Thoracic aorta (tissue), 2 donors: ENCODE measurements around the gene CCL1. TPM values are rescaled to one million over a fixed set of nuclear protein-coding genes. Genes with fewer than 3 reads are reported as not detected.

ENCODE experiments used
- ATAC-seq: fragments of 150-250 bp; one replicate; pipeline ENCODE4 v1.8.0; 2017; ENCODE audit warnings: low read depth; ENCODE audit not compliant: insufficient number of reproducible peaks, low FRiP score
- DNase-seq: peaks from one replicate; pipeline ENCODE4 v3.0.0-alpha.2; 2020; ENCODE audit warnings: low spot score
- H3K27ac ChIP-seq, 2 donors: fragments of 200-600 bp; sonication (generic); 1 replicate in 1 of 2; 2 replicates in 1 of 2; pipeline ENCODE4 v1.5.1; 2016; ENCODE audit warnings: mild to moderate bottlenecking in 2 of 2, moderate library complexity in 2 of 2
- H3K27me3 ChIP-seq: fragments of 200-600 bp; sonication (generic); replicated peaks from 2 replicates; pipeline ENCODE4 v1.6.0; 2016; ENCODE audit warnings: mild to moderate bottlenecking; ENCODE audit not compliant: insufficient read depth
- H3K36me3 ChIP-seq: fragments of 200-600 bp; sonication (generic); one replicate; pipeline ENCODE4 v1.5.1; 2016
- H3K4me1 ChIP-seq, 2 donors: fragments of 200-600 bp; sonication (generic); 1 replicate in 1 of 2; 2 replicates in 1 of 2; pipeline versions ENCODE4 v1.5.1 to v1.6.0; 2016; ENCODE audit warnings: low read depth in 2 of 2, mild to moderate bottlenecking in 1 of 2; ENCODE audit not compliant: control insufficient read depth in 1 of 2
- H3K4me3 ChIP-seq: fragments of 200-600 bp; sonication (generic); 2 replicates; pipeline ENCODE4 v1.5.1; 2016; ENCODE audit warnings: mild to moderate bottlenecking
- H3K9me3 ChIP-seq: fragments of 200-600 bp; sonication (generic); 2 replicates; pipeline ENCODE4 v1.5.1; 2016
- total RNA-seq, 2 donors: library from RNA; depleted of rRNA; stranded (reverse); fragments of >200 nt; gene quantifications; one replicate each; pipeline versions ENCODE4 v1.1.0 to v1.2.3, GENCODE V29; 2016
- TF ChIP-seq, protein P1 (sequence below): fragments of 200-600 bp; sonication (generic); IDR thresholded peaks from one replicate; pipeline ENCODE4 v1.5.1; 2019; ENCODE audit warnings: antibody characterized with exemption

Gene CCL1
- total RNA-seq, 2 donors from 2014 or later, result not detected

DNA sequence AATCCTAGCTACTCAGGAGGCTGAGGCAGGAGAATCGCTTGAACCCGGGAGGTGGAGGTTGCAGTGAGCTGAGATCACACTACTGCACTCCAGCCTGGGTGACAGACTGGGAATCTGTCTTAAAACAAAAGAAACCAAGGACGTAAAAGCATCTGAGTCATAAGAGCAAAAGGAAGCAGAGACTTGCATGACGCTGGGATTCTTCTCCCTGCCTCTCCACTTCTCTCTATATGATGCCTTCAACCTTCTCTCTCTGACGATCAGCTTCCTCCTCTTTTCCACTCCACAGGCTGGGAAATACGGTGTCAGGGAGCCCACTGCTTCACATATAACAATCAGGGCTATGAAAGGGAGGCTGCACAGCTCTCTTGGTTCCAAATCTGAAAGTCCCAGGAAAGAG lies 43.2 kb upstream of the CCL1 start:
- Histone ChIP-seq H3K9me3 (no peaks in the 10 kb centered on the region), H3K4me3 (no peak overlapping the region), H3K27ac (no peak overlapping the region), H3K27me3 (no peaks in the 10 kb centered on the region), H3K4me1 (no peaks in the 10 kb centered on the region), H3K36me3 (no peaks in the 10 kb centered on the region)
- TF ChIP-seq, protein P1, sequence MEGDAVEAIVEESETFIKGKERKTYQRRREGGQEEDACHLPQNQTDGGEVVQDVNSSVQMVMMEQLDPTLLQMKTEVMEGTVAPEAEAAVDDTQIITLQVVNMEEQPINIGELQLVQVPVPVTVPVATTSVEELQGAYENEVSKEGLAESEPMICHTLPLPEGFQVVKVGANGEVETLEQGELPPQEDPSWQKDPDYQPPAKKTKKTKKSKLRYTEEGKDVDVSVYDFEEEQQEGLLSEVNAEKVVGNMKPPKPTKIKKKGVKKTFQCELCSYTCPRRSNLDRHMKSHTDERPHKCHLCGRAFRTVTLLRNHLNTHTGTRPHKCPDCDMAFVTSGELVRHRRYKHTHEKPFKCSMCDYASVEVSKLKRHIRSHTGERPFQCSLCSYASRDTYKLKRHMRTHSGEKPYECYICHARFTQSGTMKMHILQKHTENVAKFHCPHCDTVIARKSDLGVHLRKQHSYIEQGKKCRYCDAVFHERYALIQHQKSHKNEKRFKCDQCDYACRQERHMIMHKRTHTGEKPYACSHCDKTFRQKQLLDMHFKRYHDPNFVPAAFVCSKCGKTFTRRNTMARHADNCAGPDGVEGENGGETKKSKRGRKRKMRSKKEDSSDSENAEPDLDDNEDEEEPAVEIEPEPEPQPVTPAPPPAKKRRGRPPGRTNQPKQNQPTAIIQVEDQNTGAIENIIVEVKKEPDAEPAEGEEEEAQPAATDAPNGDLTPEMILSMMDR, result no peak
- no peak for DNase-seq
- no peak for ATAC-seq

DNA sequence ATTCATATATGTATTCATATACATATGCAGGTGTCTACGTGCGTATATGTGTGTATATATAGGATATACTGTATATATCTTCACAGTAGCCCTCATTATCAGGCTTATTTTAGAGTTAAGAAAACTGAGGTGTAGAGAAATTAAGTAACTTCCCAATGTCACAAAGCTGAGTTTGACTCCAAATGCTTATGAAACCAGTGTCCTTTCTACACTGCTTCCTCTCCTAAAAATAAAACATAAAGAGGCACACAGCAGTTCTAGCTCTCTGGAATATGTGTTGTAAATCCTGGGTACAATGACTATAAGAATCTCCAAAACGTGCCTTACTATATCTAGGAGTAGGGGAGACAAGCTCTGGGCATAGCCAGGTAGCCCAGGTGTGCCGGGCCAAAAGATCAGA lies 40.0 kb upstream of the CCL1 start:
- no peak for ATAC-seq
- Histone ChIP-seq H3K36me3 (no peaks in the 10 kb centered on the region), H3K27me3 (no peaks in the 10 kb centered on the region), H3K4me3 (no peak overlapping the region), H3K9me3 (no peaks in the 10 kb centered on the region), H3K4me1 (no peaks in the 10 kb centered on the region), H3K27ac (no peak overlapping the region)
- TF ChIP-seq, protein P1, result no peak
- no peak for DNase-seq

DNA sequence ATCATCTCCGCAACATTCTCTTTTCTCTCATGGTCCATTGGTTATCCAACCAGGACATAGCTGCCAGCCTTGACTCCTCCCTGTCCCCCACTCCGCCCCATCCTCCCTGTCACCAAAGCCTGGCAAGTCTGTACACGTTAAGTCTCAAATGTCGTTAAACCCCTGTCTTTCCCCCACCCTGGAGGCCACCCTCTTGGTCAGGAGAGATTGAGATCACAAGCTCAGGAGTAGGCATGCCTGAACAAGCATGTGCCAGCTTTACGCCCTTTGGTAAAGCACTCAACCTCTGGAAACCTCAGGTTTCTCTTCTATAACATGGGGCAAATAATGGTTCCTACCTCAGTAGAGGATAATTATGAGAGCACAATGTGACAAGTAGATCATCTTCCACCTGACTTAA lies 38.1 kb upstream of the CCL1 start:
- Histone ChIP-seq H3K36me3 (no peaks in the 10 kb centered on the region), H3K4me3 (no peak overlapping the region), H3K9me3 (no peaks in the 10 kb centered on the region), H3K27ac (no peak overlapping the region), H3K4me1 (no peaks in the 10 kb centered on the region), H3K27me3 (no peaks in the 10 kb centered on the region)
- ATAC-seq (no peak), DNase-seq (no peak)
- TF ChIP-seq, protein P1, result no peak

DNA sequence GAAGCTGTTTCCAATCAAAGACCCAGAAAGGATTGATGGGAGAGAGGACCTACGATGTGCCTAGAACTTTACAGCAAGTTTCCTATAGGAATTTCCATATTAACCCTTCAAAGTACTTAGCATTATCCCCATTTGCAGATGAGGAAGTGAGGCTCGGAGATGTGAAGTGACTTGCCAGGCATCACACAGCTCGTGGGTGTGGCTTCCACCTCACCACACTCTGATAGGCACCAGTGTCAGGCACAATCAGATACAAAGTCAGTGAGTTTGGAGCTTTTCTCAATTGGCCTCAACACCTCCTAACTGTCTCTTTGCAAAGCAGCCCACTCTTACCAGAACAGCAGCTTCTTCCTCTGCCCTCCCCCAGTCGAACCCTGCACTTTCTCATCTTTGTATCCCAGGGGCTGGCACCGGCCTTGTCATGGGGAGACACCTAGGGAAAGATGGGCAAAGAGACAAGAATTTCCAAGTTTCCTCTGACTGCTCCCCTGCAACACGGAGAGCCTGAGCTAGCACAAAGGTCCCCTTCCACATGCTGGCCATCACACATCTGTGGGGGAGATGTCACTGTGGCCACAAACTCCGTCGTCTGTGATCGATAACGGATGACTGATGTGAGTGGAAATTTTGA lies 37.4 kb upstream of the CCL1 start:
- no peak for DNase-seq
- H3K9me3 ChIP-seq, result no peaks in the 10 kb centered on the region

DNA sequence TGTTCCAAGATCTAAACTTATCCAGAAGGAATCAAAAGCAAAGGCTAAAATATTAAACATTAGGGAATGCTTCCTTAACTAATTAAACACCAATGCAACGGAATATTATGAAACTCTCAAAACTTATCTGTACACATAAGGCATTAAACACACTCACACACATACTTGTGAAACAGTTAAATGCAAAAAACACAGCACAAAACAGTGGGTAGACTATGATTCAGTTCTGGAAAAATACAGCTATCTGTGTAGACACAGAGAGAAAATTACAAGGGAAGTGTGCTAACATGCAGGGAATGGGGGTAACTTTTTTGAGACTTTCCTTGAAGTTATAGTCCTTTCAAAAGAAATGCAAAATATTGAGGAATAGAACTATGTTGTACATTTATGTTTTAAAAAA lies 36.7 kb upstream of the CCL1 start:
- TF ChIP-seq, protein P1, result no peak
- ATAC-seq (no peak), DNase-seq (no peak)
- no peaks in the 10 kb centered on the region for H3K9me3 ChIP-seq
- no peak overlapping the region for H3K4me3 ChIP-seq
- no peaks in the 10 kb centered on the region for H3K27me3 ChIP-seq
- H3K36me3 ChIP-seq, result no peaks in the 10 kb centered on the region
- no peaks in the 10 kb centered on the region for H3K4me1 ChIP-seq
- H3K27ac ChIP-seq, result no peak overlapping the region

More for the DNA sequence above, 37.4 kb upstream of the CCL1 start:
- TF ChIP-seq, protein P1, result no peak
- H3K4me3 ChIP-seq, result no peak overlapping the region
- no peaks in the 10 kb centered on the region for H3K36me3 ChIP-seq
- no peaks in the 10 kb centered on the region for H3K27me3 ChIP-seq
- no peak overlapping the region for H3K27ac ChIP-seq
- no peak for ATAC-seq
- no peaks in the 10 kb centered on the region for H3K4me1 ChIP-seq
